GM10248 (cell line): ENCODE results near the gene SCAI.
A peak's percentile ranks its signal among the peaks of the same experiment; 100 is the strongest.
"Not testable (repeated sequence)": the region's sequence is repeated elsewhere in the genome, so short reads cannot be mapped to it uniquely, and the experiment has no call there.

ENCODE experiments used
- CTCF ChIA-PET: fragments of 300-600 bp; sonication (Branson Sonifier 250); formaldehyde crosslinking; extraction: SDS; loops from one replicate; lab custom pipeline; 2021; ENCODE audit warnings: antibody characterized with exemption; lab: Yijun Ruan, JAX
- POLR2A ChIA-PET: fragments of 350-650 bp; sonication (Branson Sonifier 250); formaldehyde crosslinking; extraction: SDS; loops from one replicate; lab custom pipeline; 2020; ENCODE audit warnings: antibody characterized with exemption; lab: Yijun Ruan, JAX
- DNase-seq: peaks from one replicate; pipeline ENCODE4 v3.0.0; 2012; ENCODE audit errors: extremely low spot score
- CTCF ChIP-seq: IDR thresholded peaks from 2 replicates; pipeline ENCODE4 v1.5.1; 2012; ENCODE audit warnings: mild to moderate bottlenecking, low read depth; ENCODE audit errors: extremely low read depth, missing control alignments, control extremely low read depth

The SCAI gene

GRCh38 chr9:125143377-125144090, at the start of gene SCAI:
Gene SCAI, minus strand, starts transcription at chr9:125143528. Its CDS starts 91 bp downstream, at chr9:125143437.
- DNase-seq, result peak; percentile 98
- CTCF ChIA-PET, result interaction anchor here (0.6 to 3.8 kb wide), 23 partner anchors 8 to 372 kb away, joined by 3 to 19 read pairs (median 4); partner anchors contain the start of genes NR6A1 and WDR38
- POLR2A ChIA-PET, result interaction anchor here (0.6 to 0.7 kb wide), 3 partner anchors 84 to 291 kb away, joined by 3 to 5 read pairs (median 4); partner anchors contain the start of gene HSPA5
- peak; percentile 85 for TF ChIP-seq CTCF

GRCh38 chr9:125190361-125190801, 47.1 kb upstream of the SCAI start:
- ChIA-PET CTCF (interaction anchor here (1.2 to 1.3 kb wide), 2 partner anchors 11 to 338 kb away, joined by 3 to 4 read pairs; partner anchors contain the start of gene WDR38), POLR2A (no interaction called here)
- DNase-seq, result no peak
- no peak for TF ChIP-seq CTCF

- TF ChIP-seq CTCF, result peak; percentile 87
- DNase-seq, result peak; percentile 98
- POLR2A ChIA-PET, result no interaction called here
- CTCF ChIA-PET, result interaction anchor here (1.2 to 1.3 kb wide), 2 partner anchors 12 to 337 kb away, joined by 3 to 4 read pairs; partner anchors contain the start of gene WDR38
Observed at GRCh38 chr9:125189361-125190289, 46.3 kb upstream of the SCAI start, which contains the start of gene PPP6C. Gene PPP6C, minus strand, starts transcription at chr9:125189803. Its CDS starts 85 bp downstream, at chr9:125189718.

- ChIA-PET POLR2A (no interaction called here), CTCF (no interaction called here)
- TF ChIP-seq CTCF, result no peak
- DNase-seq, result no peak
Observed at GRCh38 chr9:125189011-125189360, 45.7 kb upstream of the SCAI start.

GRCh38 chr9:125183561-125183960, 40.2 kb upstream of the SCAI start:
- TF ChIP-seq CTCF, result no peak
- no peak for DNase-seq
- CTCF ChIA-PET, result no interaction called here
- POLR2A ChIA-PET, result no interaction called here

- ChIA-PET POLR2A (no interaction called here), CTCF (no interaction called here)
- no peak for DNase-seq
- no peak for TF ChIP-seq CTCF
Observed at GRCh38 chr9:125183054-125183453, 39.7 kb upstream of the SCAI start.

- DNase-seq, CTCF ChIA-PET, POLR2A ChIA-PET: not testable (repeated sequence)
Observed at GRCh38 chr9:125181756-125182155, 38.4 kb upstream of the SCAI start.
